Activated naive CD4-positive, alpha-beta T cell treated with anti-CD3 and anti-CD28 coated beads for 36 hours (primary cell): ENCODE data around the gene ZNF76. TPM values are rescaled to one million over a fixed set of nuclear protein-coding genes. Genes with fewer than 3 reads are reported as not detected.
A peak's percentile ranks its signal among the peaks of the same experiment; 100 is the strongest.

Source experiments
- CTCF ChIA-PET: fragments of 350-600 bp; sonication (Branson Sonifier 250); formaldehyde crosslinking; loops from one replicate; lab custom pipeline; 2021; ENCODE audit warnings: antibody characterized with exemption; lab: Charles Lee
- DNase-seq: peaks from one replicate; pipeline ENCODE4 v3.0.0-alpha.2; 2020
- H3K27ac Mint-ChIP-seq: one replicate; pipeline ENCODE4 v1.8.0; 2021; ENCODE audit warnings: mild to moderate bottlenecking, mixed read lengths
- H3K27me3 Mint-ChIP-seq: one replicate; pipeline ENCODE4 v1.8.0; 2021; ENCODE audit warnings: low read depth, mixed read lengths
- H3K36me3 Mint-ChIP-seq: one replicate; pipeline ENCODE4 v1.8.0; 2021; ENCODE audit warnings: low read depth, mixed read lengths
- H3K4me1 Mint-ChIP-seq: one replicate; pipeline ENCODE4 v1.8.0; 2021; ENCODE audit warnings: low read depth, mixed read lengths
- H3K4me3 Mint-ChIP-seq: one replicate; pipeline ENCODE4 v1.8.0; 2021; ENCODE audit warnings: mild to moderate bottlenecking, moderate library complexity, mixed read lengths
- H3K9me3 Mint-ChIP-seq: one replicate; pipeline ENCODE4 v1.8.0; 2021; ENCODE audit warnings: mixed read lengths
- intact Hi-C: fragments of 100-400 bp; cut with micrococcal nuclease; formaldehyde crosslinking; loops from one replicate; pipeline ENCODE4 v1.15.1; 2023
- total RNA-seq, 2 experiments: library from RNA; stranded (reverse); gene quantifications; one replicate each; pipeline ENCODE4 v1.2.3, GENCODE V29; 2021

The ZNF76 gene
- total RNA-seq, 2 experiments from 2014 or later, result 32.4 to 38.2 TPM

DNA sequence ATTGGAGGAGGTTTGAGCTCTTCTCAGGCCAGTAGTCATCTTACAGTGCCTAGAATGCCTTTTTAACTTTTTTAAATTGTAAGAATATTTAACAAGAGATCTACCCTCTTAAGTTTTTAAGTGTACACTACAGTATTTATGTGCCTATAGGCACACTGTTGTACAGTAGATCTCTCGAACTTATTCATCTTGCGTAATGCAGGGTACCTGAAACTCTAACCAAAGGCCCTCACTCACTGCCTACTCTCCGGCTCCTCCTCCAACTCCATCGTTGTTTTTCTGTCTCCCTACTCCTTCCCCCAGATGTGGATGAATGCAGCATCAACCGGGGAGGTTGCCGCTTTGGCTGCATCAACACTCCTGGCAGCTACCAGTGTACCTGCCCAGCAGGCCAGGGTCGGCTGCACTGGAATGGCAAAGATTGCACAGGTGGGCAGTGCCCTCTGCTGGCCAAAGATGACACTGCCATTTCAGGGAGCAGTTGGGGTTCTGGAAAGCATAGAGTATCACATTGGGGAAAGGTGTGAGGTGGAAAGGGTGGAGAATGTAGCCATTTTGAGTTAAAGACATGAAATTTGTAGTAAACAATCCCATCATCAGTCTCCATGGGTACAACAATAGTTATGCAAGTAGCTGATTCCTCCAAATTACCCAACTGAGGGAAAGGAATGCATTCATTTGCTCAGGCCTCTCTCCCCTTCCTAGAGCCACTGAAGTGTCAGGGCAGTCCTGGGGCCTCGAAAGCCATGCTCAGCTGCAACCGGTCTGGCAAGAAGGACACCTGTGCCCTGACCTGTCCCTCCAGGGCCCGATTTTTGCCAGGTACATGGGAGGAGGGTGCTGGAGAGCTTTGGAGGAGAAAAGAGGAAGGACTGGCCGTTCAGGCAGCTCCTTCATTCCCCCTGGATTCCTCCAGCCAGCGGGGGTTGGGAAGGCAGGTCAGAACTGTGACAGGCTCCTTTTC is 18.4 kb upstream of the ZNF76 start:
- H3K9me3 Mint-ChIP-seq, result no peaks in the 10 kb centered on the region

DNA sequence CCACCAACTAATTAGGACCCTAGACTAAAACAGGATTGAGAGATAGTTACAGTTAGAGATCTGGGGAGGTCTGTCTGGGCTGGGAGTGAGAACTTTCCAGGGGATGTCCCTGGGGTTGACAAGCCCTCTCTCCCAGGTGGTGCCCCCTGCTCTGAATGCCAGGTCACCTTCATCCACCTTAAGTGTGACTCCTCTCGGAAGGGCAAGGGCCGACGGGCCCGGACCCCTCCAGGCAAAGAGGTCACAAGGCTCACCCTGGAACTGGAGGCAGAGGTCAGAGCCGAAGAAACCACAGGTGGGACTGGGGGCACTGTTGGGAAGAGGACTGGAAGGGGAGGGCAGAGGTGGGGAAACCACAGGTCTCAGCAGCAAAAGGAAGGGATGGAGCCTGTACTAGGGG is 17.0 kb upstream of the ZNF76 start:
- Mint-ChIP-seq H3K27me3 (no peaks in the 10 kb centered on the region), H3K9me3 (no peaks in the 10 kb centered on the region), H3K36me3 (peaks cover 2% of the 10 kb centered on the region), H3K4me3 (no peak overlapping the region), H3K4me1 (no peaks in the 10 kb centered on the region), H3K27ac (no peak overlapping the region)
- CTCF ChIA-PET, result interaction anchor here (0.6 to 4.0 kb wide), 9 partner anchors 11 to 431 kb away, joined by 3 to 39 read pairs (median 3); partner anchors contain the start of gene ZNF76
- intact Hi-C loops, result no loop called here
- DNase-seq, result no peak

More for the DNA sequence above, 18.4 kb upstream of the ZNF76 start:
- intact Hi-C loops, result loop anchor here (1.0 kb wide), 2 partner anchors 95 to 255 kb away; no protein-coding TSS in a partner anchor
- H3K27me3 Mint-ChIP-seq, result no peaks in the 10 kb centered on the region
- CTCF ChIA-PET, result interaction anchor here (0.5 to 4.0 kb wide), 36 partner anchors 9 to 1186 kb away, joined by 3 to 39 read pairs (median 3); partner anchors contain the start of gene ZNF76
- H3K4me3 Mint-ChIP-seq, result no peak overlapping the region
- peak; percentile 88 for DNase-seq
- H3K4me1 Mint-ChIP-seq, result no peaks in the 10 kb centered on the region
- no peak overlapping the region for H3K27ac Mint-ChIP-seq
- H3K36me3 Mint-ChIP-seq, result peaks cover 2% of the 10 kb centered on the region

DNA sequence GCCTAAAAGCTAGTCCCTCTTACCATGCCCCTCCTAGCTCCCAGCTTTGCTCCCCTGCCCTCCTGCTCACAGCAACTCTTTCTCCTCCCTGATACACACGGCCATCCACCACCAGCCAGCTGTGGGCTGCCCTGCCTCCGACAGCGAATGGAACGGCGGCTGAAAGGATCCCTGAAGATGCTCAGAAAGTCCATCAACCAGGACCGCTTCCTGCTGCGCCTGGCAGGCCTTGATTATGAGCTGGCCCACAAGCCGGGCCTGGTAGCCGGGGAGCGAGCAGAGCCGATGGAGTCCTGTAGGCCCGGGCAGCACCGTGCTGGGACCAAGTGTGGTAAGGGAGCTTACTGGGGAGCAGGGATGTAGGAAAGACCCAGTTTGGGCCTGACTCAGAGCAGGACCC is 16.6 kb upstream of the ZNF76 start:
- Mint-ChIP-seq H3K4me3 (no peak overlapping the region), H3K4me1 (peaks cover 3% of the 10 kb centered on the region), H3K27me3 (no peaks in the 10 kb centered on the region), H3K9me3 (no peaks in the 10 kb centered on the region), H3K36me3 (peaks cover 2% of the 10 kb centered on the region), H3K27ac (no peak overlapping the region)
- intact Hi-C loops, result no loop called here
- no peak for DNase-seq
- CTCF ChIA-PET, result interaction anchor here (0.6 to 4.0 kb wide), 8 partner anchors 12 to 260 kb away, joined by 3 to 39 read pairs (median 3); partner anchors contain the start of gene ZNF76

DNA sequence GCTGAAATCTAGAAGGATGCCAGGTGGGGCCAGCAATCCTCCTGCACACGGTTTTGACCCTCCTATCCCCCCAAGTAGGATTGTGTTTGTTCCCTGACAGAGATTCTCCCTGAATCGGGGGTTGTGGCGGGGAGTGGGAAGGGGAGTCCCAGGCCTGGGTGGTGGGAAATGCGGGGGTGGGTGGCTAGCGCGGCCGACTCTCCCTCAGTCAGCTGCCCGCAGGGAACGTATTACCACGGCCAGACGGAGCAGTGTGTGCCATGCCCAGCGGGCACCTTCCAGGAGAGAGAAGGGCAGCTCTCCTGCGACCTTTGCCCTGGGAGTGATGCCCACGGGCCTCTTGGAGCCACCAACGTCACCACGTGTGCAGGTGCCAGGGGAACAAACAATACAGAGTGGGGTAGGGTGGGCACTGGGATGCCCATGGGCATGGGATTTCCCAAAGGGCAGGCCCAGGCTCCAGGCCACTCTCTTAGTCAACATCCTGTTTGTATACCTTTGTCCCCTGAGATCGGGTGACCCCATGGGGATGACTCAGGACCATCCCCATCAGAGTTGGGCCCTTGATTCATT is 16.1 kb upstream of the ZNF76 start:
- no peaks in the 10 kb centered on the region for H3K9me3 Mint-ChIP-seq
- H3K27ac Mint-ChIP-seq, result no peak overlapping the region
- no peak overlapping the region for H3K4me3 Mint-ChIP-seq
- no peak for DNase-seq
- H3K36me3 Mint-ChIP-seq, result peaks cover 2% of the 10 kb centered on the region
- H3K27me3 Mint-ChIP-seq, result no peaks in the 10 kb centered on the region
- peaks cover 8% of the 10 kb centered on the region for H3K4me1 Mint-ChIP-seq
- CTCF ChIA-PET, result interaction anchor here (0.6 to 4.0 kb wide), 4 partner anchors 14 to 256 kb away, joined by 3 to 39 read pairs (median 3); partner anchors contain the start of gene ZNF76
- intact Hi-C loops, result no loop called here

DNA sequence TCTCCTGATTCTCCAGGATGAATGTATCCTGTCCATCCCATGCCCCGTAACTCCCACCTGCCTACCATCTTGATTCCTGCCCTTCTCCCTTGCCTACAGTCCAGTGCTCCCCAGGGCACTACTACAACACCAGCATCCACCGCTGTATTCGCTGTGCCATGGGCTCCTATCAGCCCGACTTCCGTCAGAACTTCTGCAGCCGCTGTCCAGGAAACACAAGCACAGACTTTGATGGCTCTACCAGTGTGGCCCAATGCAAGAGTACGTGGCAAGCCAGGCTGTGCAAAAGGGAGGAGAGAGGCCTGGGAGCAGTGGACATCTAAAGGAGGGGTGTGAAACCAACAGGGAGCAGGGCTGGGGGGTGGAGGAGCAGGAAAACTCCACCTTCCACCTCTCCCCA is 15.0 kb upstream of the ZNF76 start:
- Mint-ChIP-seq H3K9me3 (no peaks in the 10 kb centered on the region), H3K27ac (no peak overlapping the region), H3K4me3 (no peak overlapping the region), H3K36me3 (peaks cover 2% of the 10 kb centered on the region), H3K27me3 (no peaks in the 10 kb centered on the region), H3K4me1 (peaks cover 12% of the 10 kb centered on the region)
- CTCF ChIA-PET, result interaction anchor here (1.1 kb wide), 1 partner anchor 105 kb away, joined by 3 read pairs; no protein-coding TSS in a partner anchor
- intact Hi-C loops, result no loop called here
- DNase-seq, result no peak

DNA sequence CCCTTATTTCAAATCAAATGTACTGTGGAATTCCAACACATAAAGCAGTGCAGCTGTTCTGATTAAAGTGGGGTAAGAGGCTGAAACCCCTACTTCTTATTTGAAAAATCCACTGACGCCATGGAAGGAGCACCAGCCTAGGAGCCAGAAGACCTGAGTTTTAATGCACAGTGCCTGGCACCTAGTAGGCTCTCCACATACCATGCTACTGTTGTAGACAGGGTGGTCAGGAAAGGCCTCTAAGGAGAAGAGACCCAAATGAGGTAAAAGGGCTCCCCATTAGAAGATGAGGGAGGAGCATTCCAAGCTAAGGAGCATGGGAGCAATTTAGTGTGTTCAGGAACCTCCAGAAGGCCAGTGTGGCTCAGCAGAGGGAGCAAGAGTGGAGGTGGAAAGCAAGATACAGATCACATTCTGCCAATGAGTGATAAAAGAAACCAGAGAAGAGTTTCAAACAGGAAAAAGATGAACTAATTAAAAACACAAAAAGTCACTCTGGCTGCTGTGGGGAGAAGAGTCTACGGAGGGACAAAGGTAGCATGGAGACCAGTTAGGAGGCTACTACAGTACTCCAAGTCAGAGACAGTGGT is 11.8 kb upstream of the ZNF76 start:
- CTCF ChIA-PET, result interaction anchor here (2.1 kb wide), 1 partner anchor 11 kb away, joined by 8 read pairs; the partner anchor contains the start of gene ZNF76
- H3K27me3 Mint-ChIP-seq, result no peaks in the 10 kb centered on the region
- no peak for DNase-seq
- peaks cover 12% of the 10 kb centered on the region for H3K4me1 Mint-ChIP-seq
- H3K27ac Mint-ChIP-seq, result peak overlapping the region; percentile 5
- intact Hi-C loops, result no loop called here
- H3K4me3 Mint-ChIP-seq, result no peak overlapping the region
- peaks cover 2% of the 10 kb centered on the region for H3K36me3 Mint-ChIP-seq
- no peaks in the 10 kb centered on the region for H3K9me3 Mint-ChIP-seq

DNA sequence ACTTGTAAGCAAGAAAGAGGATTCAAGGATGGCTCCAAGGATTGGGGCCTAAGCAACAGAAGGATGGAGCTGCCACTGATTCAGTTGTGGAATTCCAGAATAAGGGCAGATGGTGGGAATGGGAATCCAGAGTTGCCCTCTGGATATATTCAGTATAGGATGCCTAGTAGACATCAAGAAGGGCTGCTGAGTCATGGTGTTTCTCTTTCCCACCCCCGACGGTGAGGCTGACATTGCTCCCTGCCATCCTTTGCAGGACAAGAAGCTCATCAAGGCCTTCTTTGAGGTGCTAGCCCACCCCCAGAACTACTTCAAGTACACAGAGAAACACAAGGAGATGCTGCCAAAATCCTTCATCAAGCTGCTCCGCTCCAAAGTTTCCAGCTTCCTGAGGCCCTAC is 11.2 kb upstream of the ZNF76 start:
- Mint-ChIP-seq H3K9me3 (no peaks in the 10 kb centered on the region), H3K27me3 (no peaks in the 10 kb centered on the region), H3K36me3 (peaks cover 2% of the 10 kb centered on the region), H3K4me1 (peaks cover 12% of the 10 kb centered on the region), H3K4me3 (no peak overlapping the region), H3K27ac (no peak overlapping the region)
- no peak for DNase-seq
- intact Hi-C loops, result no loop called here
- CTCF ChIA-PET, result interaction anchor here (2.1 kb wide), 1 partner anchor 10 kb away, joined by 8 read pairs; the partner anchor contains the start of gene ZNF76

DNA sequence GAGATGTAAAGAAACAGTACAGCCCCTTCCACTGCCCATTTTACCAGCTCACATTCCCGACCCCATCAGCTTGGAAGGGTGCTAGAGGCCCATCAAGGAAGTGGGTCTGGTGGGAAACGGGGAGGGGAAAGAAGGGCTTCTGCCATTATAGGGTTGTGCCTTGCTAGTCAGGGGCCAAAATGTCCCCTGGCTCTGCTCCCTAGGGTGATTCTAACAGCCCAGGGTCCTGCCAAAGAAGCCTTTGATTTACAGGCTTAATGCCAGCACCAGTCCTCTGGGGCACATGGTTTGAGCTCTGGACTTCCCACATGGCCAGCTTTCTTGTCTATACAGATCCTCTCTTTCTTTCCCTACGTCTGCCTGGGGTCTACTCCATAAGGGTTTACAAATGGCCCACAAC is 10.6 kb upstream of the ZNF76 start:
- CTCF ChIA-PET, result interaction anchor here (2.1 kb wide), 1 partner anchor 10 kb away, joined by 8 read pairs; the partner anchor contains the start of gene ZNF76
- Mint-ChIP-seq H3K27me3 (no peaks in the 10 kb centered on the region), H3K27ac (no peak overlapping the region), H3K9me3 (no peaks in the 10 kb centered on the region), H3K4me3 (no peak overlapping the region), H3K36me3 (peaks cover 2% of the 10 kb centered on the region), H3K4me1 (peaks cover 12% of the 10 kb centered on the region)
- intact Hi-C loops, result no loop called here
- no peak for DNase-seq

DNA sequence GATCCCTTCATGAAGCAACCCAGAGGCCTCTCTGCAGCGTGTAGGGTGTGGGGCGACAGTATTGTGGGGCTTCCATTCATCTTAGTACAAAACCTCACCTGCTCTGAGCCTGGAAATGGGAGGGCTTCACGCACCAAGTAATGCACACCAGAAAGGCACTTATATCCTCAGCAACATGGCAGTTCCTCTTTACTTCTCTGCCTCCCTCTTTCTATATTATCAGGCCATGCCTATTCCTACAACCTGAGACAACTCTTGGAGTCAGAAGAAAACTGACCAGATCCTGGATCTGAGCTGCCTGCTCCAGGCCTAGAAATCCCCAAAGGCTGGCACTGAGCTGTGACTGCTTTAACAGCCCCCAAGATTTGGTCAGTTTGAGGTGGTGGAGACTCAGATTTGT is 7.6 kb upstream of the ZNF76 start:
- no peak overlapping the region for H3K27ac Mint-ChIP-seq
- no peaks in the 10 kb centered on the region for H3K36me3 Mint-ChIP-seq
- peaks cover 12% of the 10 kb centered on the region for H3K4me1 Mint-ChIP-seq
- no peaks in the 10 kb centered on the region for H3K9me3 Mint-ChIP-seq
- no peak for DNase-seq
- no peak overlapping the region for H3K4me3 Mint-ChIP-seq
- H3K27me3 Mint-ChIP-seq, result no peaks in the 10 kb centered on the region
- CTCF ChIA-PET, result interaction anchor here (1.0 kb wide), 1 partner anchor 45 kb away, joined by 4 read pairs; no protein-coding TSS in a partner anchor
- intact Hi-C loops, result no loop called here

DNA sequence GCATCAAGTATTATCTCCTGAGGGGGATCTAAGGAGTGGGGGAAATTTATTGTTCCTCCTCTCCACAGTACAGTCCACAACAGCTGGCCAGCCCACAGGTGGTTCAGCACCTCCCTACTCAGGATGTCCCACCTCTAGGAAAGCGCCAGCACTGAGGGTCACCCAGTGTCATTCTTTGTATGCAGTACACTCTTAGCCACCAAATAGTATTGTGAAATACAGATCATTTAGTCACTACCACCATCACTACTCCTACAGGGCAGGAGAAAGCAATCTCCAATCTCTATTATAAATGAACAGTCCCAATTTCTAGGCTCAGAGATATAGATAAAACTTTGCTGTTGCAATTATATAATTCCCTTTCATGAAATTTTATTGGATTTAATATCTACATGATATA is 6.3 kb upstream of the ZNF76 start:
- Mint-ChIP-seq H3K27me3 (no peaks in the 10 kb centered on the region), H3K36me3 (no peaks in the 10 kb centered on the region), H3K4me1 (peaks cover 6% of the 10 kb centered on the region), H3K27ac (no peak overlapping the region), H3K9me3 (no peaks in the 10 kb centered on the region), H3K4me3 (no peak overlapping the region)
- DNase-seq, result no peak
- CTCF ChIA-PET, result no interaction called here
- intact Hi-C loops, result no loop called here

DNA sequence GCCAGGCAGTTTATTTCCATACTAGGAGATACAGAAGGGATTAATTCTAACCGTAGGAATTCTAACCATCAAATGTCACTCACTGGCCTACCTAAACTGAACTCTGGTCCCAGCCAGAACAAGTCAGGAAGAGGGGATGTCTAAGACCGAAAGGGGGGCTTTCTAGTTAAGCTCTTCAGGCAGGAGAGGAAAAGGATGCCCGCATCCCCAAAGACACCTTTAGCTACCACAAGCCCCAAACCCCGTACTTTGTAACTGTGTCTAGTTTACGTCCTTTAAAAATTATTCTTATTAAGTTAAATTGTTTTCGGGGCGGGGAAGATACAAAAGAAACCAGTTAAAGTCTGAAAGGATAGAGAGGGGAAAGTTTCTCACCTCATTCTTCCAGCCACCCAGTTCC is 1.2 kb upstream of the ZNF76 start:
- peaks cover 35% of the 10 kb centered on the region for H3K4me1 Mint-ChIP-seq
- CTCF ChIA-PET, result interaction anchor here (1.0 to 5.7 kb wide), 4 partner anchors 10 to 69 kb away, joined by 3 to 39 read pairs (median 6); no protein-coding TSS in a partner anchor
- no peak overlapping the region for H3K27ac Mint-ChIP-seq
- intact Hi-C loops, result loop anchor here (2.0 to 5.0 kb wide), 2 partner anchors 44 to 111 kb away; no protein-coding TSS in a partner anchor
- H3K36me3 Mint-ChIP-seq, result no peaks in the 10 kb centered on the region
- H3K27me3 Mint-ChIP-seq, result no peaks in the 10 kb centered on the region
- H3K4me3 Mint-ChIP-seq, result peak overlapping the region; percentile 96
- no peaks in the 10 kb centered on the region for H3K9me3 Mint-ChIP-seq
- no peak for DNase-seq
